GM06990 (cell line): ENCODE results near the gene ADAM23.

Source experiments
- DNase-seq: peaks from one replicate; pipeline ENCODE4 v3.0.0-alpha.2; 2011; ENCODE audit not compliant: insufficient read length; ENCODE audit errors: extremely low read depth
- H3K27me3 ChIP-seq: replicated peaks from 2 replicates; pipeline ENCODE4 v1.6.0; 2011; ENCODE audit warnings: low read length; ENCODE audit not compliant: control insufficient read depth, insufficient read depth
- H3K36me3 ChIP-seq: 2 replicates; pipeline ENCODE4 v1.5.1; 2011; ENCODE audit warnings: low read length; ENCODE audit not compliant: control insufficient read depth, insufficient read depth
- H3K4me3 ChIP-seq: replicated peaks from 2 replicates; pipeline ENCODE4 v1.5.1; 2011; ENCODE audit warnings: low read depth, mild to moderate bottlenecking, control low read depth, low read length
- CTCF ChIP-seq: IDR thresholded peaks from 2 replicates; pipeline ENCODE4 v1.5.1; 2011; ENCODE audit warnings: low read length, control low read depth, mild to moderate bottlenecking, inconsistent platforms; ENCODE audit not compliant: insufficient read depth, poor library complexity, severe bottlenecking

The ADAM23 gene

DNA sequence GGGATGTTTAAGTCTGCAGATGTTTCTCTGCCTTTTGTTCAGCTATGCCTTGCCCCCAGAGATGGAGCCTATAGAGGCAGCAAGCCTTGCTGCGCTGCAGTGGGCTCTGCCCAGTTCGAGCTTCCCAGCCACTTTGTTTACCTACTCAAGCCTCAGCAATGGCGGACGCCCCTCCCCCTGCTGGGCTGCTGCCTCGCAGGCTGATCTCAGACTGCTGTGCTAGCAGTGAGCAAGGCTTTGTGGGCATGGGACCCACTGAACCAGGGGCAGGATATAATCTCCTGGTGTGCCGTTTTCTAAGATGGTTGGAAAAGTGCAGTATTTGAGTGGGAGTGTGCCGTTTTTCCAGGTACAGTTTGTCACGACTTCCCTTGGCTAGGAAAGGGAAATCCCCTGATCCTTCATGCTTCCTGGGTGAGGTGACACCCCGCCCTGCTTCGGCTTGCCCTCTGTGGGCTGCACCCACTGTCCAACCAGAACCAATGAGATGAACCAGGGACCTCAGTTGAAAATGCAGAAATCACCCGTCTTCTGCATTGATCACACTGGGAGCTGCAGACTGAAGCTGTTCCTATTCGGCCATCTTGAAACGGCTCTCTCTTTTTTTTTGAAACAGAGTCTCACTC lies 27.6 kb upstream of the ADAM23 start:
- DNase-seq = no peak
- no peak for TF ChIP-seq CTCF
- Histone ChIP-seq H3K4me3 (no peak overlapping the region), H3K27me3 (no peaks in the 10 kb centered on the region), H3K36me3 (no peaks in the 10 kb centered on the region)

DNA sequence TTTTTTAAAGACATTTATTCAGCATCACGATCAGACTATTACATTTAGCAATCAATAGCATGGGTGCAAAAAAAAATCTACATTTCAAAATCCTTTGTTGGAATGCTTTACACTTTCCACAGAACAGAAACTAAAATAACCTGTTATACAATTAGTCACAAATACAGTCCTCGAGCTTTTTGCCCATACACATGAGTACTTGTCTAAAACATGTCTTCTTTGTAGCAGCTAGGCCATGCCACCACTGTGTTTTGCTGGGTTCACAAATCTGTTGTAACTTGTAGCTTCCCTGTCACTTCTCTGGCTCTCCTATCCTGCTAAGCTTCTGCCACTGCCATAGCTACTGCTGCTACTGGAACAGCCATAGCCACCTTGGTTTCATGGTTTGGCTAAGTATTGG lies 24.4 kb upstream of the ADAM23 start:
- no peak for DNase-seq
- no peaks in the 10 kb centered on the region for H3K27me3 ChIP-seq
- no peak for TF ChIP-seq CTCF
- no peak overlapping the region for H3K4me3 ChIP-seq
- no peaks in the 10 kb centered on the region for H3K36me3 ChIP-seq

- no peaks in the 10 kb centered on the region for H3K27me3 ChIP-seq
- no peak for DNase-seq
These were observed 22.6 kb upstream of the ADAM23 start for GRCh38 chr2:206420721-206421120.

DNA sequence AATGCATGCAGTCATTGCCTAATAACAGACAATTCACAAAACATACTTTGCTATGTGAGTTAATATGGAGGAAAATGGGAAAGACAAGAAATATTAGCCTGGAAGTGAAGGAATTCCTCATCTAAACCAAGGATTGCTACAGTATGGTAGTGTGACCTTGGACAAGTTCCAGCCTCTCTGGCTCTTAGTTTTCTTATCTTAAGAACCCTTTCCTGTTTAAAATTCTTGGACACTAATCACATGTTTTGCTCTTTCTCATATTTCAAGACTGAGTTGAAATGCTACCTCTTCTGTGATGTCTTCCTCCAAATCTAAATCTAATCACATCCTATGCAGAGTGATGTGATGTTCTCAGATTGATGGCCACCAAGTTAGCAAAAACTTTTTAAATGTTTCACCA lies 20.8 kb upstream of the ADAM23 start:
- H3K27me3 ChIP-seq = no peaks in the 10 kb centered on the region
- no peaks in the 10 kb centered on the region for H3K36me3 ChIP-seq
- no peak for DNase-seq
- no peak for TF ChIP-seq CTCF
- H3K4me3 ChIP-seq = no peak overlapping the region

More at GRCh38 chr2:206420721-206421120, 22.6 kb upstream of the ADAM23 start:
- no peak overlapping the region for H3K4me3 ChIP-seq
- TF ChIP-seq CTCF = no peak
- no peaks in the 10 kb centered on the region for H3K36me3 ChIP-seq

DNA sequence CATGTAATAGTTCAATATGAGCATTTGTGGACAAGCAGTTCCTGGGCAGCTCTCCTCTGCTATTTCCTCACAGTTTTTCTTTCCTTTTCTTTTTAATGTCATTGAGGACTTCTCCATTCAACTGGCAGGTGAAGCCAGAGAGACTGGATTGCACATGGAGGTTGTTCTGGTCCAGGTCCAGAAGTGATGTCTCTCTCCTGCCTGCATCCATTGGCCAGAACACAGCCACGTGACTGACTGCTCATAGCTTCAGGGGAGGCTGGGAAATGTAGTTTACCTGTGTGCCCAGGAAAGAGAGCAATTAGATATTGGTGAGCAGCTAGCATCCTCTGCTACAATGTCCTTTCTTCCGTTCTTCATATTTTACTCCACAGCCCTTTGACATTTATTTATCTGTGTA lies 20.2 kb upstream of the ADAM23 start:
- no peaks in the 10 kb centered on the region for H3K27me3 ChIP-seq
- DNase-seq = no peak
- H3K4me3 ChIP-seq = no peak overlapping the region
- TF ChIP-seq CTCF = no peak
- H3K36me3 ChIP-seq = no peaks in the 10 kb centered on the region

DNA sequence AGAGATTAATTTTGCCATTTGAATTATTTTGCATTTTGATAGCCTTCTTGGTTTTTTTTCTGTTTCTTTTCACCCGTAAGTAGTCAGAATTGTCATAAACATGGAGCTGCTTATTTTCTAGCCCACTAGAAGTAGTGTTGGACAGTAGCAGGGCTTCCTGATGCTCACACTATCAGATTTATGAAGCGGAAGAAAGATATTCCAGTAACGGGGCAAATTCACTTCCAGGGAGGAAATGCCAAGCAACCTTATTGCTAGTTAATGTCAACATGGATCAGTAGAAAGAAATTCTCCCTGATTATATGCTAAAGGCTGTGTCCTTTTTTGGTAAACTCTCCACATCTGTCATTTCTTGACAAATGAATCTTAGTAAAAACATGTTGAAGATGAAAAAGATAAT lies 19.2 kb upstream of the ADAM23 start:
- no peak for TF ChIP-seq CTCF
- Histone ChIP-seq H3K36me3 (no peaks in the 10 kb centered on the region), H3K27me3 (no peaks in the 10 kb centered on the region), H3K4me3 (no peak overlapping the region)
- no peak for DNase-seq
